H1 (cell line): Measurements from ENCODE around the gene KRT37. TPM values are rescaled to one million over a fixed set of nuclear protein-coding genes. Genes with fewer than 3 reads are reported as not detected.

ENCODE experiments used
- CTCF ChIA-PET: fragments of 300-600 bp; sonication (Branson Sonifier 250); formaldehyde crosslinking; loops from one replicate; lab custom pipeline; 2021; ENCODE audit not compliant: partially characterized antibody; lab: Charles Lee
- POLR2A ChIA-PET: fragments of 300-600 bp; sonication (Branson Sonifier 250); formaldehyde crosslinking; loops from one replicate; lab custom pipeline; 2021; ENCODE audit warnings: inconsistent platforms; ENCODE audit not compliant: partially characterized antibody; lab: Charles Lee
- DNase-seq, 2 experiments: peaks; one replicate each; pipeline versions ENCODE4 v3.0.0 to v3.0.0-alpha.2; 2010 to 2022; ENCODE audit warnings: low spot score in 2 of 2, low read depth in 1 of 2, mixed read lengths in 1 of 2
- FAIRE-seq: peaks from 2 replicates; lab custom pipeline; 2011; peaks lifted over from hg19 to GRCh38; lab: Jason Lieb, UNC
- H2AFZ ChIP-seq: 2 replicates; pipeline ENCODE4 v1.8.1; 2012; ENCODE audit warnings: low read length, inconsistent platforms
- H2AK5ac ChIP-seq: 2 replicates; pipeline ENCODE4 v1.6.1; 2013; ENCODE audit warnings: low read depth, low read length
- H2BK120ac ChIP-seq: replicated peaks from 2 replicates; pipeline ENCODE3; 2013; ENCODE audit warnings: low read depth, low read length, inconsistent platforms
- H2BK12ac ChIP-seq: 2 replicates; pipeline ENCODE4 v1.6.1; 2013; ENCODE audit warnings: low read depth, low read length
- H2BK15ac ChIP-seq: 2 replicates; pipeline ENCODE4 v1.6.1; 2013; ENCODE audit warnings: low read length
- H2BK20ac ChIP-seq: 2 replicates; pipeline ENCODE4 v1.6.1; 2013; ENCODE audit warnings: low read length
- H2BK5ac ChIP-seq: 2 replicates; pipeline ENCODE4 v1.6.1; 2013; ENCODE audit warnings: low read depth, low read length
- H3K14ac ChIP-seq: 2 replicates; pipeline ENCODE4 v1.6.1; 2013; ENCODE audit warnings: inconsistent platforms; ENCODE audit not compliant: insufficient read length
- H3K18ac ChIP-seq: 2 replicates; pipeline ENCODE4 v1.6.1; 2013; ENCODE audit warnings: low read length; ENCODE audit errors: extremely low read depth
- H3K23ac ChIP-seq: 2 replicates; pipeline ENCODE4 v1.6.1; 2013; ENCODE audit warnings: inconsistent platforms; ENCODE audit not compliant: insufficient read length
- H3K23me2 ChIP-seq: 2 replicates; pipeline ENCODE4 v1.6.1; 2013; ENCODE audit warnings: low read depth, low read length
- H3K27ac ChIP-seq: 2 replicates; pipeline ENCODE4 v1.6.1; 2011; ENCODE audit warnings: low read depth, low read length, inconsistent platforms
- H3K27me3 ChIP-seq, 4 experiments: replicated peaks in 1 of 4; 1 replicate in 1 of 4; 2 replicates in 3 of 4; pipeline versions ENCODE4 v1.6.1 to v1.8.1; 2011 to 2013; ENCODE audit warnings: low read length in 3 of 4, mild to moderate bottlenecking in 3 of 4, inconsistent platforms in 2 of 4, mixed read lengths in 2 of 4, moderate library complexity in 1 of 4; ENCODE audit not compliant: control insufficient read depth in 3 of 4, insufficient read depth in 3 of 4; ENCODE audit errors: extremely low read depth in 1 of 4
- H3K36me3 ChIP-seq, 4 experiments: 2 replicates each; pipeline versions ENCODE4 v1.6.1 to v1.8.1; 2011 to 2013; ENCODE audit warnings: mild to moderate bottlenecking in 4 of 4, low read length in 3 of 4, moderate library complexity in 2 of 4, control low read depth in 1 of 4, inconsistent platforms in 1 of 4; ENCODE audit not compliant: insufficient read depth in 4 of 4, control insufficient read depth in 2 of 4
- H3K4ac ChIP-seq: replicated peaks from 2 replicates; pipeline ENCODE3; 2013; ENCODE audit warnings: low read length, low read depth, mixed read lengths, inconsistent platforms; ENCODE audit not compliant: insufficient read length
- H3K4me1 ChIP-seq, 4 experiments: replicated peaks in 1 of 4; 1 replicate in 1 of 4; 2 replicates in 3 of 4; pipeline versions ENCODE4 v1.6.1 to v1.8.1; 2011 to 2013; ENCODE audit warnings: low read length in 3 of 4, inconsistent platforms in 2 of 4, mixed read lengths in 1 of 4; ENCODE audit not compliant: insufficient read depth in 4 of 4, control insufficient read depth in 3 of 4
- H3K4me2 ChIP-seq, 2 experiments: 2 replicates each; pipeline versions ENCODE4 v1.6.1 to v1.8.1; 2011 to 2013; ENCODE audit warnings: low read depth in 2 of 2, low read length in 2 of 2, control low read depth in 1 of 2, inconsistent platforms in 1 of 2, mild to moderate bottlenecking in 1 of 2; ENCODE audit not compliant: insufficient read depth in 1 of 2
- H3K4me3 ChIP-seq, 4 experiments: fragments of 200-600, 300-600 bp in 1 of 4; sonication (generic), shearing (Covaris generic), sonication (Bioruptor Twin) in 1 of 4; 2 replicates each; pipeline versions ENCODE4 v1.5.1 to v1.8.1; 2011 to 2016; ENCODE audit warnings: low read length in 4 of 4, low read depth in 3 of 4, control low read depth in 2 of 4, inconsistent platforms in 2 of 4, mild to moderate bottlenecking in 2 of 4, mixed read lengths in 1 of 4, moderate library complexity in 1 of 4; ENCODE audit not compliant: insufficient read depth in 2 of 4; ENCODE audit errors: extremely low read depth in 1 of 4
- H3K56ac ChIP-seq: replicated peaks from 2 replicates; pipeline ENCODE3; 2013; ENCODE audit warnings: low read depth, mild to moderate bottlenecking, mixed read lengths, low read length, inconsistent platforms; ENCODE audit not compliant: insufficient read length
- H3K79me1 ChIP-seq: 2 replicates; pipeline ENCODE4 v1.6.1; 2013; ENCODE audit warnings: low read depth, low read length, control low read depth
- H3K79me2 ChIP-seq, 2 experiments: 2 replicates each; pipeline versions ENCODE4 v1.6.1 to v1.8.1; 2012 to 2013; ENCODE audit warnings: low read length in 2 of 2, mild to moderate bottlenecking in 2 of 2, inconsistent platforms in 1 of 2; ENCODE audit not compliant: insufficient read depth in 2 of 2, control insufficient read depth in 1 of 2
- H3K9ac ChIP-seq, 4 experiments: replicated peaks in 1 of 4; 1 replicate in 1 of 4; 2 replicates in 3 of 4; pipeline versions ENCODE4 v1.6.1 to v1.8.1; 2011 to 2013; ENCODE audit warnings: low read depth in 3 of 4, low read length in 3 of 4, control low read depth in 2 of 4, mild to moderate bottlenecking in 2 of 4, moderate library complexity in 2 of 4, inconsistent platforms in 1 of 4; ENCODE audit errors: extremely low read depth in 1 of 4
- H3K9me3 ChIP-seq, 2 experiments: 2 replicates each; pipeline versions ENCODE4 v1.6.1 to v1.8.1; 2012 to 2013; ENCODE audit warnings: mild to moderate bottlenecking in 2 of 2, moderate library complexity in 2 of 2, control low read depth in 1 of 2, inconsistent platforms in 1 of 2, low read depth in 1 of 2, low read length in 1 of 2, mixed read lengths in 1 of 2; ENCODE audit not compliant: insufficient read depth in 2 of 2
- H4K20me1 ChIP-seq, 2 experiments: replicated peaks in 1 of 2; 2 replicates each; pipeline versions ENCODE3 to v1.8.1; 2011 to 2013; ENCODE audit warnings: inconsistent platforms in 2 of 2, low read length in 2 of 2, mild to moderate bottlenecking in 1 of 2; ENCODE audit not compliant: insufficient read depth in 2 of 2, control insufficient read depth in 1 of 2
- H4K5ac ChIP-seq: 2 replicates; pipeline ENCODE4 v1.6.1; 2013; ENCODE audit warnings: low read length, low read depth, mixed read lengths, inconsistent platforms; ENCODE audit not compliant: insufficient read length
- H4K8ac ChIP-seq: 2 replicates; pipeline ENCODE4 v1.8.0; 2013; ENCODE audit warnings: mild to moderate bottlenecking, moderate library complexity, low read length, inconsistent platforms; ENCODE audit not compliant: insufficient read depth; ENCODE audit errors: extremely low read depth
- H4K91ac ChIP-seq: replicated peaks from 2 replicates; pipeline ENCODE3; 2013; ENCODE audit warnings: low read length, mixed read lengths, inconsistent platforms; ENCODE audit not compliant: insufficient read length
- CBX5 ChIP-seq: fragments of 300-800, 300-1000 bp; sonication (generic); IDR thresholded peaks from 2 replicates; pipeline ENCODE4 v1.7.1; 2016; ENCODE audit warnings: antibody characterized with exemption, low read length, low read depth
- EZH2 ChIP-seq: fragments of 200-600 bp; sonication (generic); IDR thresholded peaks from 2 replicates; pipeline ENCODE4 v1.7.1; 2012; ENCODE audit warnings: low read depth, mild to moderate bottlenecking, moderate library complexity, low read length, inconsistent platforms; ENCODE audit not compliant: severe bottlenecking
- FOSL1 ChIP-seq: IDR thresholded peaks from 2 replicates; pipeline ENCODE4 v1.6.1; 2011; ENCODE audit warnings: mild to moderate bottlenecking, low read depth, low read length, moderate library complexity; ENCODE audit not compliant: insufficient read depth
- JUND ChIP-seq: IDR thresholded peaks from 2 replicates; pipeline ENCODE4 v1.6.1; 2011; ENCODE audit warnings: mild to moderate bottlenecking, improper control_type of control experiment, low read length
- NANOG ChIP-seq: IDR thresholded peaks from 2 replicates; pipeline ENCODE4 v1.6.1; 2011; ENCODE audit warnings: low read length, low read depth, mild to moderate bottlenecking, inconsistent platforms; ENCODE audit not compliant: insufficient read depth, poor library complexity, severe bottlenecking
- RBBP5 ChIP-seq: IDR thresholded peaks from 2 replicates; pipeline ENCODE4 v1.7.1; 2012; ENCODE audit warnings: low read depth, mild to moderate bottlenecking, inconsistent platforms, low read length, moderate library complexity, borderline replicate concordance
- SUZ12 ChIP-seq: fragments of 200-600 bp; sonication (generic); IDR thresholded peaks from 2 replicates; pipeline ENCODE4 v1.6.1; 2012; ENCODE audit warnings: mild to moderate bottlenecking, inconsistent platforms, low read length, moderate library complexity, mixed read lengths
- TAF1 ChIP-seq: IDR thresholded peaks from 2 replicates; pipeline ENCODE4 v1.6.1; 2011; ENCODE audit warnings: mild to moderate bottlenecking, low read depth, low read length
- WGBS, 2 experiments: shearing (Covaris generic) in 1 of 2; methylation state at CpG; one replicate each; pipeline versions ENCODE4 v1.1.6 to v1.1.7; 2013 to 2015; ENCODE audit warnings: low lambda C conversion rate in 2 of 2, mixed read lengths in 2 of 2, inconsistent platforms in 1 of 2, low coverage in 1 of 2, missing lambda C conversion rate in 1 of 2; ENCODE audit not compliant: insufficient replicate concordance in 2 of 2, insufficient coverage in 1 of 2, insufficient read length in 1 of 2; ENCODE audit errors: extremely low coverage in 1 of 2, missing lambda C conversion rate in 1 of 2; 5-methylcytosine and 5-hydroxymethylcytosine counted together
- polyA plus RNA-seq, 7 experiments: library from polyadenylated mRNA; depleted of rRNA in 3 of 7; stranded (reverse) in 5 of 7; unstranded in 2 of 7; fragments of >200 nt in 5 of 7; fragments of 200-250 nt in 2 of 7; gene quantifications; 1 replicate in 5 of 7; 2 replicates in 1 of 7; 4 replicates in 1 of 7; pipeline versions ENCODE4 v1.2.1 to v1.2.3, GENCODE V29; 2011 to 2013; ENCODE audit warnings: missing spikeins in 2 of 7, mixed read lengths in 2 of 7
- total RNA-seq: library from RNA; stranded (reverse); fragmentation: NEBNext Ultra II Directional; extraction: Animal tissue kit (Norgen Biotek cat#: 25700); gene quantifications from 2 replicates; pipeline ENCODE4 v1.2.1, GENCODE V29; 2021
- TF ChIP-seq, protein P1 (sequence below): IDR thresholded peaks from 2 replicates; pipeline ENCODE4 v1.6.1; 2012; ENCODE audit warnings: inconsistent platforms
- TF ChIP-seq, protein P2 (sequence below), 3 experiments: IDR thresholded peaks; 1 replicate in 2 of 3; 2 replicates in 1 of 3; pipeline versions ENCODE4 v1.5.1 to v1.6.1; 2011; ENCODE audit warnings: low read length in 3 of 3, mild to moderate bottlenecking in 3 of 3, inconsistent platforms in 2 of 3, low read depth in 1 of 3, moderate library complexity in 1 of 3; ENCODE audit not compliant: insufficient read depth in 1 of 3; ENCODE audit errors: control extremely low read depth in 1 of 3

The KRT37 gene
- total and polyA plus RNA-seq, 2 of the 8 experiments (the other 6 are each of a cell fraction or from before 2014, with no cell fraction given), result not detected

DNA sequence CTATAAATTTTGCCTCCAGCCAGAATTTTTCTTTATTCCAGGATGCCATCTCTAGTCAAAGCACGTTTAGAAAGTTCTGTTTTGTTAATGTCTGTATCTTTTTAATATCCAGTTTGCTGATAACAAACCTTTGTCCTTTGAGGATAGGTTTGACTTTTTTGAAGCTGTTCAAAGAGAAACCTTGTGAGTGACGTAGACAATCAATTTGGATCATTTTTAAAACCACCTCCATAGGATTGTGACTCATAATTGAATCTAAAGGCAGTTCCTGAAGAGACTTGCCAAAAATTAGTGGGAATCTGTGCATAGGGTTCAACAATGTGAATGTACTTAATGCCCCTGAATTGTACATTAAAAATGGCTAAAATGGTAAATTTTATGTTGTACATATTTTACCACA, 32.9 kb downstream of the KRT37 start:
- Histone ChIP-seq H2BK12ac (no peak overlapping the region), H4K91ac (no peak overlapping the region), H3K9me3 (no peaks in the 10 kb centered on the region; a peak in 1 of 4 replicates), H3K14ac (no peak overlapping the region), H3K23ac (no peak overlapping the region), H3K79me2 (no peaks in the 10 kb centered on the region), H3K4me3 (no peak overlapping the region), H3K36me3 (no peaks in the 10 kb centered on the region), H3K27me3 (no peaks in the 10 kb centered on the region), H4K20me1 (no peaks in the 10 kb centered on the region), H3K4ac (no peak overlapping the region), H2BK120ac (no peak overlapping the region), H2BK5ac (no peak overlapping the region), H4K8ac (no peak overlapping the region), H2AK5ac (no peak overlapping the region), H3K9ac (no peak overlapping the region), H4K5ac (no peak overlapping the region), H3K23me2 (no peaks in the 10 kb centered on the region), H2BK20ac (no peak overlapping the region), H3K56ac (no peak overlapping the region), H3K27ac (no peak overlapping the region), H3K4me2 (no peak overlapping the region), H3K79me1 (no peaks in the 10 kb centered on the region), H2BK15ac (no peak overlapping the region), H3K4me1 (no peaks in the 10 kb centered on the region), H3K18ac (no peak overlapping the region), H2AFZ (no peak overlapping the region)
- ChIA-PET CTCF (interaction anchor here (0.6 to 2.3 kb wide), 6 partner anchors 17 to 664 kb away, joined by 3 to 8 read pairs (median 5); no protein-coding TSS in a partner anchor), POLR2A (no interaction called here)
- WGBS, 2 experiments, result 87% methylated on average over 2 of the region's 2 CpGs; no CpG with 5 or more reads in 1 of the 2 experiments
- DNase-seq, result no peak
- FAIRE-seq, result no peak
- TF ChIP-seq CBX5 (no peak), FOSL1 (no peak), SUZ12 (no peak), TAF1 (no peak), JUND (no peak), NANOG (no peak), RBBP5 (no peak), EZH2 (no peak)
- TF ChIP-seq, protein P1, sequence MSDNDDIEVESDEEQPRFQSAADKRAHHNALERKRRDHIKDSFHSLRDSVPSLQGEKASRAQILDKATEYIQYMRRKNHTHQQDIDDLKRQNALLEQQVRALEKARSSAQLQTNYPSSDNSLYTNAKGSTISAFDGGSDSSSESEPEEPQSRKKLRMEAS, result no peak
- TF ChIP-seq, protein P2, sequence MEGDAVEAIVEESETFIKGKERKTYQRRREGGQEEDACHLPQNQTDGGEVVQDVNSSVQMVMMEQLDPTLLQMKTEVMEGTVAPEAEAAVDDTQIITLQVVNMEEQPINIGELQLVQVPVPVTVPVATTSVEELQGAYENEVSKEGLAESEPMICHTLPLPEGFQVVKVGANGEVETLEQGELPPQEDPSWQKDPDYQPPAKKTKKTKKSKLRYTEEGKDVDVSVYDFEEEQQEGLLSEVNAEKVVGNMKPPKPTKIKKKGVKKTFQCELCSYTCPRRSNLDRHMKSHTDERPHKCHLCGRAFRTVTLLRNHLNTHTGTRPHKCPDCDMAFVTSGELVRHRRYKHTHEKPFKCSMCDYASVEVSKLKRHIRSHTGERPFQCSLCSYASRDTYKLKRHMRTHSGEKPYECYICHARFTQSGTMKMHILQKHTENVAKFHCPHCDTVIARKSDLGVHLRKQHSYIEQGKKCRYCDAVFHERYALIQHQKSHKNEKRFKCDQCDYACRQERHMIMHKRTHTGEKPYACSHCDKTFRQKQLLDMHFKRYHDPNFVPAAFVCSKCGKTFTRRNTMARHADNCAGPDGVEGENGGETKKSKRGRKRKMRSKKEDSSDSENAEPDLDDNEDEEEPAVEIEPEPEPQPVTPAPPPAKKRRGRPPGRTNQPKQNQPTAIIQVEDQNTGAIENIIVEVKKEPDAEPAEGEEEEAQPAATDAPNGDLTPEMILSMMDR (IDR thresholded peaks at IDR 0.05; ENCODE audit: control extremely low read depth in 1 of 3, insufficient read depth in 1 of 3, low read depth in 1 of 3, low read length in 3 of 3), result no peak
